Measurements from ENCODE around the gene RAB4A.

Gene RAB4A

GRCh38 chr1:229224308-229224707 is 46.6 kb upstream of the RAB4A start (continued):
- no peak for TF ChIP-seq ZNF174 (tag by site-specific recombination; IDR thresholded peaks at IDR 0.05)
- peak; percentile 70; the same call in 1 of the 2 replicates for TF ChIP-seq GLIS1 (tag by site-specific recombination; IDR thresholded peaks at IDR 0.05)

DNA sequence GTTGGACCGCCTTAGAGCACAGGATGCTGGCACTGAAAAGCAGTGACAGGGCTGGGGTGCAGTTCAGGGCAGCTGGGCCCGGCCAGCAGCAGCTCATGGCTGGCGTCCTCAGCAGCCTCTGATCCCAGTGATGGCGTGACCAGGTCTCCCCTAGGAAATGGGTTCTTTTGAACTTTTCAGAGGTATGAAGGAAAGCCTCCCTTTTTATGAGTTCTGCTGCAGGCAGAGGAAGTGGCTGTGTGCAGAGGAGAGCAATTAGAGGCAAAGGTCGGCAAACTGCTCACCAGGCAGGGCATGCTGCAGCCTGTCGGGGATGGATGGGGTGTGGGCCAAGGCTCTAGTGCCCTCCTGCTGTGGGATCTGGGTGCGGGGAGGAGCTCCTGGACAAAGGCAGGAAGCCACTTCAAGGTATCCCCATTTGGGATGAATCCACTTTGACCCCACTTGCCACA is 45.6 kb upstream of the RAB4A start:
- Histone ChIP-seq H3K4me1 (ENCODE audit: control insufficient read depth, insufficient read depth, low read length) (peaks cover 57% of the 10 kb centered on the region), H3K9me3 (ENCODE audit: control insufficient read depth, insufficient read depth, low read depth, low read length) (no peaks in the 10 kb centered on the region), H3K36me3 (ENCODE audit: control insufficient read depth in 2 of 2, insufficient read depth in 1 of 2, low read length in 2 of 2) (no peaks in the 10 kb centered on the region), H3K27ac (ENCODE audit: extremely low read depth, low read depth, low read length) (peak overlapping the region; percentile 38), H3K4me3 (ENCODE audit: low read depth, low read length) (no peak overlapping the region)
- ChIA-PET POLR2A (interaction anchor here (1.1 kb wide), 1 partner anchor 489 kb away, joined by 4 read pairs; no protein-coding TSS in a partner anchor), CTCF (interaction anchor here (0.6 to 8.7 kb wide), 8 partner anchors 16 to 562 kb away, joined by 3 to 115 read pairs (median 6); no protein-coding TSS in a partner anchor)
- TF ChIP-seq ZNF623 (tag by site-specific recombination; IDR thresholded peaks at IDR 0.05) (no peak), ZNF366 (tag by site-specific recombination; conservative IDR thresholded peaks at IDR 0.05) (0 out of 2 replicates have a peak, but pooled peaks have one; percentile 25), HOXD13 (CRISPR knock-in tag; IDR thresholded peaks at IDR 0.05; ENCODE audit: borderline replicate concordance) (peak; percentile 79; the same call in 1 of the 2 replicates), ZNF24 (tag by site-specific recombination; IDR thresholded peaks at IDR 0.05) (0 out of 2 replicates have a peak, but pooled peaks have one; percentile 55), REST (tag by site-specific recombination; IDR thresholded peaks at IDR 0.05) (no peak), ZNF777 (tag by site-specific recombination; IDR thresholded peaks at IDR 0.05; ENCODE audit: borderline replicate concordance) (no peak), OSR2 (tag by site-specific recombination; IDR thresholded peaks at IDR 0.05) (peak; percentile 88), ZNF324 (tag by site-specific recombination; IDR thresholded peaks at IDR 0.05) (0 out of 2 replicates have a peak, but pooled peaks have one; percentile 31), ZNF157 (tag by site-specific recombination; IDR thresholded peaks at IDR 0.05) (no peak), MZF1 (tag by site-specific recombination; IDR thresholded peaks at IDR 0.05; ENCODE audit: borderline replicate concordance) (0 out of 2 replicates have a peak, but pooled peaks have one; percentile 55), TCF7L2 (IDR thresholded peaks at IDR 0.05; ENCODE audit: borderline replicate concordance, low read depth, low read length) (peak; percentile 76; the same call in 1 of the 2 replicates), ZNF404 (tag by site-specific recombination; IDR thresholded peaks at IDR 0.05) (no peak), ZNF184 (tag by site-specific recombination; IDR thresholded peaks at IDR 0.05) (no peak), ZNF394 (tag by site-specific recombination; IDR thresholded peaks at IDR 0.05; ENCODE audit: borderline replicate concordance) (peak; percentile 14; the same call in 1 of the 2 replicates), ZBTB17 (tag by site-specific recombination; IDR thresholded peaks at IDR 0.05) (peak; percentile 50; the same call in 1 of the 2 replicates), ZSCAN30 (tag by site-specific recombination; IDR thresholded peaks at IDR 0.05) (0 out of 2 replicates have a peak, but pooled peaks have one; percentile 61), ZNF341 (tag by site-specific recombination; IDR thresholded peaks at IDR 0.05; ENCODE audit: low read depth) (0 out of 2 replicates have a peak, but pooled peaks have one; percentile 13), ZNF596 (tag by site-specific recombination; IDR thresholded peaks at IDR 0.05) (peak; percentile 31; the same call in 1 of the 2 replicates), ZNF555 (tag by site-specific recombination; conservative IDR thresholded peaks at IDR 0.05) (no peak), BCL11A (tag by site-specific recombination; IDR thresholded peaks at IDR 0.05; ENCODE audit: low read depth) (no peak), ZNF621 (tag by site-specific recombination; IDR thresholded peaks at IDR 0.05) (no peak), PRDM10 (tag by site-specific recombination; IDR thresholded peaks at IDR 0.05) (peak; percentile 62; the same call in 1 of the 2 replicates), YY1 (tag by site-specific recombination; IDR thresholded peaks at IDR 0.05) (no peak), ZNF2 (tag by site-specific recombination; IDR thresholded peaks at IDR 0.05) (0 out of 2 replicates have a peak, but pooled peaks have one; percentile 21), GLIS1 (tag by site-specific recombination; IDR thresholded peaks at IDR 0.05) (peak; percentile 78; the same call in 1 of the 2 replicates), ZNF843 (tag by site-specific recombination; IDR thresholded peaks at IDR 0.05) (no peak)
- TF ChIP-seq, protein P1, sequence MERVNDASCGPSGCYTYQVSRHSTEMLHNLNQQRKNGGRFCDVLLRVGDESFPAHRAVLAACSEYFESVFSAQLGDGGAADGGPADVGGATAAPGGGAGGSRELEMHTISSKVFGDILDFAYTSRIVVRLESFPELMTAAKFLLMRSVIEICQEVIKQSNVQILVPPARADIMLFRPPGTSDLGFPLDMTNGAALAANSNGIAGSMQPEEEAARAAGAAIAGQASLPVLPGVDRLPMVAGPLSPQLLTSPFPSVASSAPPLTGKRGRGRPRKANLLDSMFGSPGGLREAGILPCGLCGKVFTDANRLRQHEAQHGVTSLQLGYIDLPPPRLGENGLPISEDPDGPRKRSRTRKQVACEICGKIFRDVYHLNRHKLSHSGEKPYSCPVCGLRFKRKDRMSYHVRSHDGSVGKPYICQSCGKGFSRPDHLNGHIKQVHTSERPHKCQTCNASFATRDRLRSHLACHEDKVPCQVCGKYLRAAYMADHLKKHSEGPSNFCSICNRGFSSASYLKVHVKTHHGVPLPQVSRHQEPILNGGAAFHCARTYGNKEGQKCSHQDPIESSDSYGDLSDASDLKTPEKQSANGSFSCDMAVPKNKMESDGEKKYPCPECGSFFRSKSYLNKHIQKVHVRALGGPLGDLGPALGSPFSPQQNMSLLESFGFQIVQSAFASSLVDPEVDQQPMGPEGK (tag by site-specific recombination; IDR thresholded peaks at IDR 0.05): 0 out of 2 replicates have a peak, but pooled peaks have one; percentile 27

Data from HEK293 (cell line).